ENCODE results near the gene LSM14A.

Gene LSM14A

DNA sequence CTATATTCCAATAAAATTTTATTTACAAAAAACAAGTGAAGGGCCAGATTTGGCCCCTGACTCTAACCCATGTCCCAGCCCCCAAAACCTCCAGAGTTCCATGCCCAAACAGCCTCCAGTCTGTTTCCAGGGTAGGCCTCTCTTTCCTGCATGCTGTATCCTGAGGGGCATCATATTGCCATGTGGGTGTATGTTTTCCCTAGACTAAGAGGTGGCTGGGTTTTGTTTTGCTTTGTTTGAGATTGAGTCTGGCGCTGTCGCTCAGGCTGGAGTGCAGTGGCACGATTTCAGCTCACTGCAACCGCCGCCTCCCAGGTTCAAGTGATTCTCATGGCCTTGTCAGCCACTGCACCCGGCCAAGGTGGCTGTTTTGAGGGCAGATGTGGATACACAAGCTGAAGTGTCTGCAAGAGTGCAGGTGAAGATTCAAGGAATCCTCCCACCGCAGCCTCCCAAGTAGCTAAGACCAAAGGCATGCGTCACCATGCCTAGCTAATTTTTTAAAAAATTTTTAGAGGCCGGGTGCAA, 23.6 kb upstream of the LSM14A start:
- Histone ChIP-seq H3K27ac (ENCODE audit: low read length) (no peak overlapping the region), H3K4me3 (ENCODE audit: low read length) (no peak overlapping the region), H3K9me3 (replicated peaks; ENCODE audit: insufficient read depth, low read length) (no peaks in the 10 kb centered on the region), H3K9ac (ENCODE audit: low read length) (no peak overlapping the region), H3K27me3 (replicated peaks; ENCODE audit: insufficient read depth, low read length) (no peaks in the 10 kb centered on the region), H3K4me2 (ENCODE audit: low read depth, low read length) (no peak overlapping the region), H4K20me1 (ENCODE audit: insufficient read depth, low read length) (no peaks in the 10 kb centered on the region), H3K36me3 (replicated peaks; ENCODE audit: insufficient read depth, low read length) (no peaks in the 10 kb centered on the region), H2AFZ (ENCODE audit: low read length) (no peak overlapping the region), H3K9me2 (replicated peaks; ENCODE audit: insufficient read depth, low read length) (no peaks in the 10 kb centered on the region), H3K4me1 (ENCODE audit: low read length) (no peaks in the 10 kb centered on the region), H3K79me2 (ENCODE audit: low read length) (no peaks in the 10 kb centered on the region), H3F3A (ENCODE audit: insufficient read depth, low read length) (no peaks in the 10 kb centered on the region)
- no peak for TF ChIP-seq EZH2 (optimal IDR thresholded peaks at IDR 0.05; ENCODE audit: low read depth, low read length)
- TF ChIP-seq EZH2phosphoT487 (IDR thresholded peaks at IDR 0.05; ENCODE audit: low read length) = no peak
- no peak for TF ChIP-seq CTCF (IDR thresholded peaks at IDR 0.05; ENCODE audit: low read length)
- no peak for DNase-seq

DNA sequence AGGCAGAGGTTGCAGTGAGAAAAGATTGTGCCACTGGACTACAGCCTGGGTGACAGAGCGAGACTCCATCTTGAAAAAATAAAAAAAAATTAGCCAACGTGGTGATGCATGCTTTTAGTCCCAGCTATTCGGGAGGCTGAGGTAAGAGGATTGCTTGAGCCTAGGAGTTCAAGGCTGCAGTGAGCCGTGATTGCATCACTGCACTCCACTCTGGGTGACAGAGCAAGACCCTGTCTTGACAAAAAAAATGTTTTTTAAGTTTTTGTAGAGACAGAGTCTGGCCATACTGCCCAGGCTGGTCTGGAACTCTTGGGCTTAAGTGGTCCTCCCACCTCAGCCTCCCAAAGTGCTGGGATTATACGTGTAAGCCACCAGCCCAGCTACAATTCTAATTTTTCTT, 22.4 kb upstream of the LSM14A start:
- DNase-seq = no peak
- H3K4me3 ChIP-seq (ENCODE audit: low read length) = no peak overlapping the region
- no peaks in the 10 kb centered on the region for H3K9me2 ChIP-seq (replicated peaks; ENCODE audit: insufficient read depth, low read length)
- H4K20me1 ChIP-seq (ENCODE audit: insufficient read depth, low read length) = no peaks in the 10 kb centered on the region
- H3K36me3 ChIP-seq (replicated peaks; ENCODE audit: insufficient read depth, low read length) = no peaks in the 10 kb centered on the region
- TF ChIP-seq CTCF (IDR thresholded peaks at IDR 0.05; ENCODE audit: low read length) = no peak
- TF ChIP-seq EZH2 (optimal IDR thresholded peaks at IDR 0.05; ENCODE audit: low read depth, low read length) = no peak
- no peak for TF ChIP-seq EZH2phosphoT487 (IDR thresholded peaks at IDR 0.05; ENCODE audit: low read length)
- no peaks in the 10 kb centered on the region for H3K27me3 ChIP-seq (replicated peaks; ENCODE audit: insufficient read depth, low read length)
- H3K4me2 ChIP-seq (ENCODE audit: low read depth, low read length) = no peak overlapping the region
- H3K9ac ChIP-seq (ENCODE audit: low read length) = no peak overlapping the region
- H3K9me3 ChIP-seq (replicated peaks; ENCODE audit: insufficient read depth, low read length) = no peaks in the 10 kb centered on the region
- H3K4me1 ChIP-seq (ENCODE audit: low read length) = no peaks in the 10 kb centered on the region
- H3K27ac ChIP-seq (ENCODE audit: low read length) = no peak overlapping the region
- no peak overlapping the region for H2AFZ ChIP-seq (ENCODE audit: low read length)
- H3K79me2 ChIP-seq (ENCODE audit: low read length) = no peaks in the 10 kb centered on the region
- H3F3A ChIP-seq (ENCODE audit: insufficient read depth, low read length) = no peaks in the 10 kb centered on the region

GRCh38 chr19:34150558-34150957, 21.7 kb upstream of the LSM14A start:
- Histone ChIP-seq H3K4me1 (ENCODE audit: low read length) (no peaks in the 10 kb centered on the region), H3K9me3 (replicated peaks; ENCODE audit: insufficient read depth, low read length) (no peaks in the 10 kb centered on the region), H4K20me1 (ENCODE audit: insufficient read depth, low read length) (no peaks in the 10 kb centered on the region), H3K9me2 (replicated peaks; ENCODE audit: insufficient read depth, low read length) (no peaks in the 10 kb centered on the region), H3F3A (ENCODE audit: insufficient read depth, low read length) (no peaks in the 10 kb centered on the region), H3K27ac (ENCODE audit: low read length) (no peak overlapping the region), H3K36me3 (replicated peaks; ENCODE audit: insufficient read depth, low read length) (no peaks in the 10 kb centered on the region), H3K4me2 (ENCODE audit: low read depth, low read length) (no peak overlapping the region), H3K79me2 (ENCODE audit: low read length) (no peaks in the 10 kb centered on the region), H3K9ac (ENCODE audit: low read length) (no peak overlapping the region), H3K27me3 (replicated peaks; ENCODE audit: insufficient read depth, low read length) (no peaks in the 10 kb centered on the region), H3K4me3 (ENCODE audit: low read length) (no peak overlapping the region), H2AFZ (ENCODE audit: low read length) (no peak overlapping the region)
- DNase-seq = no peak
- TF ChIP-seq CTCF (IDR thresholded peaks at IDR 0.05; ENCODE audit: low read length) (no peak), EZH2phosphoT487 (IDR thresholded peaks at IDR 0.05; ENCODE audit: low read length) (no peak), EZH2 (optimal IDR thresholded peaks at IDR 0.05; ENCODE audit: low read depth, low read length) (no peak)

Data from MM.1S (cell line).